ENCODE measurements around the gene EHMT1. TPM values are rescaled to one million over a fixed set of nuclear protein-coding genes. Genes with fewer than 3 reads are reported as not detected.
"Not testable (repeated sequence)": the region's sequence is repeated elsewhere in the genome, so short reads cannot be mapped to it uniquely, and the experiment has no call there.

The EHMT1 gene
- total RNA-seq, 1 donor from 2014 or later, result 95.3 TPM

DNA sequence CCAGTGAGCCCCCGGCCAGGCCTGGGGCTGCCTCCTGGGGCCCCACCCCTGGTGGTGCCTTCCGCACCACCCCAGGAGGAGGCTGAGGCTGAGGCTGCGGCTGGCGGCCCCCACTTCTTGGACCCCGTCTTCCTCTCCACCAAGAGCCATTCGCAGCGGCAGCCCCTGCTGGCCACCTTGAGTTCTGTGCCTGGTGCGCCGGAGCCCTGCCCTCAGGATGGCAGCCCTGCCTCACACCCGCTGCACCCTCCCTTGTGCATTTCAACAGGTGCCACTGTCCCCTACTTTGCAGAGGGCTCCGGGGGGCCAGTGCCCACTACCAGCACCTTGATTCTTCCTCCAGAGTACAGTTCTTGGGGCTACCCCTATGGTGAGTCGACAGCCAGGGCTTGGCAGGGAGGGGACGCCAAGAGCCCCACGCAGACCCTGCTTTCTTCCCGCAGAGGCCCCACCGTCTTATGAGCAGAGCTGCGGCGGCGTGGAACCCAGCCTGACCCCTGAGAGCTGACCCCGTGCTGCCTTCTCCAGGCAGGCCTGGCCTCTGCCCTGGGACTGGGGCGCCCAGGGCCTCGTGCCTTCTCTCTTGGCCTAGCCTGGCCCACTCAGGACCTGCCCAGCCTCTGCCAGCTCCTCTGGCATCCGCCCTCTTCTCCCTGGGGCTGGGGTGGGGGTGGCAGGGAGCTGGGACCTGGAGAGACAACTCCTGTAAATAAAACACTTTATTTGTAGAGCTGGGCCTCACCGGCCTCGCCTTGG, 4.0 kb upstream of the EHMT1 start:
- no peak for DNase-seq (ENCODE audit: low spot score)

DNA sequence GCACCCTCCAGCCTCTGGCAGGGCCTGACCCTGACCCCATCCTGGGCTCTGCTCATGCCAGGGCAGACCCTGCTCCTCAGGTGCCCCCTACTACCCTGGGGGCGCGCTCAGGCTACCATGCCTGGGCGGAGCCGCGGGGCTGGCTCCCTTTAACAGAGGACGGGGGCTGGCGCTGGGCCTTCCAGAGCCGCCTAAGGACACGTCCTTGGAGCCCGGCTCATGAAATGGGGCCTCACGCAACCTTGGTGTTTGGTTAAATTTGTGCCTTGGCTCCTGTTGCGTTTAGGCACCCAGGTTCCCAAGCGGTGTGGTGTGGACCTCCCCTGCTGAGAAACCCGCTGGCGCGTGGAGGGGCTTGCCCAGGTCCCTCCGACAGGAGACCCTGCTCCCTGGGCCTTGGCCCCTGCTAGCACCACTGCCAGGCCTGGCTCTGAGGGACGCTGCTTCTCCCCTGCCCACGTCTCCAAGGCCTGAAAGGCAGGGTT, 3.4 kb upstream of the EHMT1 start:
- no peak for DNase-seq (ENCODE audit: low spot score)

DNA sequence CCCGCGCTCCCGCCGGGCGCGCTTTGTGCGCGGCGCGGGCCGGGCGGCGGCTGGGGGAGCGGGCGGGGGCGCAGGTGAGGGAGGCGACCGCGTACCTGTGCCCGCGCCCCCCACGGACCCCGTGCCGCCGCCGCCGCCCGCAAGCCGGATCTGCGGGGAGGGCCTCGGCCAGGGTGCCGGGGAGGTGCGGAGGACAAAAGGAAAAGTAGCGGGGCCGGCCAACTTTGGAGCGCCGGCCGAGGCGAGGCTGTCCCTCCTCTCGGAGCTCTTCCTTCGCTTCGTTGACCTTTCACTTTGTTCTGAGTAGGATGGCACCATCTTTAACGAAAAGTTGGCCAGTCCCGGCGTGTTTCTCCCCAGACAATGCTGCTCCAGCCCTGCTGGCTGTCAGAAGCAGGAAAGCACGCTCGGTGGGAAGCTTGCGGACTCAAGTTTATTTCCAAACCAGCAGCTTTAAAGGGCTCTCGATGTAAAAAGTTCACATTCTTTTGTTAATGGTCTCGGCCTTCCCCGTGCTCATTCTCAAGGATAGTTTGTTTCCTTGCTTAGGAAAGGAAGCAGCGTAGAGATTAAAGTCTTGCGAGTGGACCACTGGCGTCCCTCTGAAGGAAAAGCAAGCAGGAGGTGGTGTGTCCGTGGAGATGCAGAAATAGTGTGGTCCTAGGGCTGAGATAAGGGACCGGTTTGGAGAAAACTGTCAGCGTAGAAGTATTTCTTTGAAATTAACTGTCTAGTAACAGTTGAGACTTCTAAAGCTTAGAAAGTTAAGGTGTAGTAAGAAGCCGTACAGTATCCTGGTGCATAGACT, 639 bp downstream of the EHMT1 start:
- DNase-seq (ENCODE audit: low spot score), result no peak

DNA sequence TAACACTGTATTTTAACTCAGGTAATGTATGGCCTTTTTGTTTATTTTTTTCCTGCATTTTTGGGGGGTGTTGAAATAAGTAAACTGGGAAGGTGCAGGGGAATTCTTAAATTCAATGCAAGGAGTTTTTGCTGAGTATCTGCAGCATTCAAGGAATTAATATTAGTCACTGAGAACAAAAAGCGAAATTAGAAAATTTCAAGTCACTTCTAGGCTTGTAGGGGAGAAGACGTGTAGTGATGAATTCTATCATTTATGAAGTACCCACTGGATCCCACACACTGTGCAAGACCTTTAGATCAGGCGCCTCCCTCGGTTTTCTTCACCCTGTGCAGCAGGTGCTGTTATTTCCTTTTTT, 1.2 kb downstream of the EHMT1 start:
- DNase-seq (ENCODE audit: low spot score), result no peak

DNA sequence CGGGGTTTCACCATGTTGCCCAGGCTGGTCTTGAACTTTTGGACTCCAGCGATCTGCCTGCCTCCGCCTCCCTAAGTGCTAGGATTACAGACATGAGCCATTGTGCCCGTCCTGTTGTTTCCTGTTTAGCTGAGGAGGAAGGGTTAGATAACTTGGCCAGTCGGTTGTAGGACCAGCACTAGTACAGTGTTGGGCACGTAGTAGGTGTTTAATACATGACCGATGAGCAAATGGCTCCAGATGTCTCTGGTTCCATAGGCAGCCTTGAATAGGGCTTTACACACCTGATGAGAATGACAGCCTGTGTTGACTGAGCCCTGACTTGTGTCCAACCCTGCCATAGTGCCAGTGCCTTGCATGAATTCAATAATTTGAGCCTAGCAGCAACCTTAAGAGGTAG, 1.8 kb downstream of the EHMT1 start:
- no peak for DNase-seq (ENCODE audit: low spot score)

DNA sequence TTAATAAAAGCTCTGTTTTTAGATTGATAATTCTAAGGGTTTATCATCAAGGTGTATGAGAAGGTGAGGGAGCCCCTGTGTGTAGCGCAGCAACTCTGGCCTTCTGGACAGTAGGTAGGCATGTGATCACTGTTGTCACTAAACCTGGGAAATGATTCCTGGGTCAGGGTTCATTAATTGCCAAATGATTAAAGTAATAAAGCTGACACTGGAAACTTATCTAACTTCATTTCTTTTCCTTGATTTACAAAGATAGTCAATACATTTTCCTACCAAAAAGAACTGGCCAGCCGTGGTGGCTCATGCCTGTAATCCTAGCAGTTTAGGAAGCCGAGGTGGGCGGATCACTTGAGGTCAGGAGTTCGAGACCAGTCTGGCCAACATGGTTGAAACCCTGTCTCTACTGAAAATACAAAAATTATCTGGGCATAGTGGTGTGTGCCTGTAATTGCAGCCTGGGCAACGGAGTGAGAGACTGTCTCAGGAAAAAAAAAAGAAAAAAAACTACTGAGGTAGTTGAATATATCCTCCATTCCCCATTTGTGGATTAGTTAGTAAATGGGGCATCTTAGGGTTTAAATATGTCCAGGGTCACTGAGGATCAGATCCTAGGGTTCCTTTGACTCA, 2.4 kb downstream of the EHMT1 start:
- no peak for DNase-seq (ENCODE audit: low spot score)

DNA sequence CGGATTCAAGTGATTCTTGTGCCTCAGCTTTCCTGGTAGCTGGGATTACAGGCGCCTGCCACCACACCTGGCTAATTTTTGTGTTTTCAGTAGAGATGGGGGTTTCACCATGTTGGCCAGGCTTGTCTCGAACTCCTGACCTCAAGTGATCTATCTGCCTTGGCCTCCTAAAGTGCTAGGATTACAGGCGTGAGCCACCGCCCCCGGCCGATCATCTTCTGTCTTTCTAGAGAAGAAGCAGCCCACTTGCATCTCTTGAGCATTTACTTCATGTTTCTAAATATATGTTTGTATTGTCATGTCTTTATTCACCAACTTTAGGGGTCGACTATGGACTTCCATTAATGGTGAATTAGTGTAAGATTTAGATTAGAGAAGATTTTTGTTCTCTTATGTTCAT, 3.4 kb downstream of the EHMT1 start:
- DNase-seq (ENCODE audit: low spot score), result not testable (repeated sequence)

DNA sequence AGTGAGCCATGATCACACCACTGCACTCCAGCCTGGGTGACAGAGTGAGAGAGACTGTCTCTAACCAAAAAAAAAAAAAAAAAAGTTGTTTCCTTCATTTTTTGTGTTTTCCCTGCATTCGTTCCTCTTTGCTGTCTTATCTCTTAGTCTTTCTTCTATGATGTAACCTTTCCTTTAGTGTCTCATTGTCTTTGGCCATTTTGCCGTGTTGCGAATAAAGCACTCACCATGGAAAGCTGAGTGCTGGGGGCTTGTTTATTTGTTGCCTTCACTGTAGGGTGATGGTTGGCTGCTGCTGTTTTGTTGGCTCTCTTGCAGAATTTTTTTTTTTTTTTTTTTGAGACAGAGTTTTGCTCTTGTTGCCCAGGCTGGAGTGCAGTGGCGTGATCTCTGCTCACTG, 7.7 kb downstream of the EHMT1 start:
- no peak for DNase-seq (ENCODE audit: low spot score)

DNA sequence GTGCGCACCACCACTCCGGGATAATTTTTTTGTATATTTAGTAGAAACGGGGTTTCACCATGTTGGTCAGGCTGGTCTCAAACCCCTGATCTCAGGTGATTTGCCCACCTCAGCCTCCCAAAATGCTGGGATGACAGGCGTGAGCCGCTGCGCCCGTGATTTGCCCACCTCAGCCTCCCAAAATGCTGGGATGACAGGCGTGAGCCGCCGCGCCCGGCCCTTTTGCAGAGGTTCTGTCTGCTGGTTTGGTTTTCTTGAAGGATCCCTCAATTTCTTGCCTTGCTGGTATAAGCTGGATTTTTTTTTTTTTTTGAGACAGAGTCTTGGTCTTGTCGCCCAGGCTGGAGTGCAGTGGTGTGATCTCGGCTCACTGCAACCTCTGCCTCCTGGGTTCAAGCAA, 8.6 kb downstream of the EHMT1 start:
- DNase-seq (ENCODE audit: low spot score), result not testable (repeated sequence)

DNA sequence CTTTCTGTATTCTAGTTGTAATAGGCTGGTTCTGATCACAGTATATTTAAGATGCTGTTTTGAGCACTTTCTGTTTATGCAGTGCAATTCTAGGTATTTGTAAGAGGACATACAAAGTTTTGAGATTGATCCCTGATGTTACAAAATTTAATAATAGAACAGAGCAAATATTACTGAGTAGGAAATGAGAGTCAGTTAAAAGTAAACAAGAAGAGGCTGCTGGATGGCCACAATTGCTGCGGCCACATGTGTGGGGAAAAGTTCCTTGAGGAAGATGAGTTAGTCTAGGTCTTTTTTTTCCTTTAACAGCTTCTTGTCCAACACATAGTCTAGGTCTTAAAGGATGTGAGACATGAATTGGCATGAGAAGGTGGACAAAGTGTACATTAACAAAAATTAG, 11.3 kb downstream of the EHMT1 start:
- no peak for DNase-seq (ENCODE audit: low spot score)

DNA sequence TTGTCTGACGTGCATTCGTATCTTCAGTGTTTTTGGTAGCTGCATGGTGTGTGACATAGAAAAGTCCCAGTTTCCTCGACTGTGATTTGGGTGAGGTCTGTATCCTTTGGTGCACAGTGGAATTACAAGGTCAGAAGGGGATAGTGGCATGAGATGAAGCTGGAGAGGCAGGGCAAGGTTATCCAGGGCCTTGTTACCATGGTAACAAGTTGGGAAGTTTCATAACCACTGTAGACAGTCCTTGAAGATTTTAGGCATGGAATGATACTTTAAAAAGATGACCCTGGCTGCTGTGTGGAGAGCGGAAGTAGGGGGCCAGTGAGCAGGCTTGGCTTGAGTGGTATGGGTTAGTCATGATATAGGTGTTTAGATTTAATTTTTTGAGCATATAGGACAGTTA, 11.9 kb downstream of the EHMT1 start:
- no peak for DNase-seq (ENCODE audit: low spot score)

DNA sequence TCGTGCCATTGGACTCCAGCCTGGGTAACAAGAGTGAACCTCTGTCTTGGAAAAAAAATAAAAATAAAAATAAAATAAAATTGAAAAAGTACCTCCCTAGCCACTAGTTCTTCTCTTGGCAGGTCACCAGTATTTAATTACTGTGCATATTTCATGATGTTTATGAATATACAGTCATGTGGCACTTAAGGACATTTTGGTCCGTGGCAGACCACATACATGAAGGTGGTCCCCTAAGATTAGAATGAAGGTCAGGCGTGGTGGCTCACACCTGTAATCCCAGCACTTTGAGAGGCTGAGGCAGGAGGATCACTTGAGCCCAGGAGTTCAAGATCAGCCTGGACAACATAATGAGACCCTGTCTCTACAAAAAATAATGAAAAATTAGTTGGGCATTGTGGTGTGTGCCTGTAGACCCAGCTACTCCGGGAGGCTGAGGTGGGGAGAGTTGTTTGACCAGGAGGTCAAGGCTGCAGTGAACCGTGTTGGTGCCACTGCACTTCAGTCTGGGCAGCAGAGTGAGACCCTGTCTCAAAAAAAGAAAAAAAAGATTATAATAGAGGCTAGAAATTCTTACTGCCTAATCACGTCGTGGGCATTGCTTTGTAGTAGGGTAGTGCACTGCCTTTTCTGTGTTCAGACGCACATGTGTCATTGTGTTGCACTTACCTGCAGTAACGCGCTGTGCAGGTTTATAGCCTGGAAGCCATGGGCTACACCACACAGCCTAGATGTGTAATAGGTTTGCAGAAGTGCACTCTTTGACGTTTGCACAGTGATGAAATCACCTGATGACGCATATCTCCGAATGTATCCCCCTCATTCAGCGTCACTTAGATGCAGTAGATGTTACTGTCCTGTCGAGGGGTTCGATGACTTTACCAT, 12.8 kb downstream of the EHMT1 start:
- DNase-seq (ENCODE audit: low spot score), result no peak

DNA sequence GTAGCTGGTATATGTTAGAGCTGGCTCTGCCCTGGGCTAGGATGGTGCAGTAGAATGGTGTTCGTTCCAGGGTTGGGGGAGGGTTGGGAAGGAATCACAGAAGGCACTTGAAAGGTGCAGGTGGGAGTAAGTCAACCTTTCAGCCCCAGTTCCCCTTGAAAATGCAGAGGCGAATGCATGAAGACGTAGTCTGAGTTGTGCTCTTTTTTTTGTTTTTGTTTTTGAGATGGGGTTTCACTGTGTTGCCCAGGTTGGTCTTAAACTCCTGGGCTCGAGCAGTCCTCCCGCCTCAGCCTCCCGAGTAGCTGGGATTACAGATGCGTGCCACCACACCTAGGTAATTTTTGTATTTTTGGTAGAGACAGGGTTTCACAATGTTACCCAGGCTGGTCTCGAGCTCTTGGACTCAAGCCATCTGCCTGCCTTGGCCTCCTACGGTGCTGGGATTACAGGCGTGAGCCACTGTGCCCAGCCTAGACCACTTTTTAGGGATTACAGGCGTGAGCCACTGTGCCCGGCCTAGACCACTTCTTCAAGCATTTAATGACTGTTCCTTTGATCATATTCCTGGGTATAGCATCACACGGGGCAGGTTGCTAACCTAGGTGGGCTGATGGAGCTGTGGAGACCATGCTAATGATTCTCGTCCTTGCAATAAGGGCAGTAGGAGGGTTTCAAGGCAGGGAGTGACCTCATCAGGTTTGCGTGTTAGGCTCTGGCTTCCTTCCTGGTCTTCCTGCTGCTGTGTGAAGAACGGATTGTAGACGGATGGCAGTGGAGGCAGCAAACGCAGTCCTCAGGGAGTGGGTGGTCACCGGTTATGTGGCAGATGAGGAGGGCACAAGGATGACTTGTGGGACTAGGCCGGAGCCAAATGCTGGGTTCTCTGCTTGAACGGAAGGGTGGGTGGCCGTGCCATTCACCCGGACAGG, 13.7 kb downstream of the EHMT1 start:
- DNase-seq (ENCODE audit: low spot score), result no peak

DNA sequence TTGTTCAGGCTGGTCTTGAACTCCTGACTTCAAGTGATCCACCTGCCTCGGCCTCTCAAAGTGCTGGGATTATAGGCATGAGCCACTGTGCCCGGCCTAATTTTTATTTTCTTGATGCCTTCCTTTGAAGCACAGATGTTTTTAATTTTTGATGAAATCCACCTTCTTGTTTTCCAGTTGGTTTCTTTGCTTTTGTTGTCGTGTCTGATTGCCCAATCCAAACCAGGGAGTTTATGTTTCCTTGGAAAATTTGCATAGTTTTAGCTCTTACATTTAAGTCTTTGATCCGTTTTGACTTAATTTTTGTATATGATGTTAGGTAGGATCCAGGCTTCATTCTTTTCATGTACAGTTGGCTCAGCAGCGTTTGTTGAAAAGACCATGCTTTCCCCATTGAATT, 15.2 kb downstream of the EHMT1 start:
- DNase-seq (ENCODE audit: low spot score), result no peak

DNA sequence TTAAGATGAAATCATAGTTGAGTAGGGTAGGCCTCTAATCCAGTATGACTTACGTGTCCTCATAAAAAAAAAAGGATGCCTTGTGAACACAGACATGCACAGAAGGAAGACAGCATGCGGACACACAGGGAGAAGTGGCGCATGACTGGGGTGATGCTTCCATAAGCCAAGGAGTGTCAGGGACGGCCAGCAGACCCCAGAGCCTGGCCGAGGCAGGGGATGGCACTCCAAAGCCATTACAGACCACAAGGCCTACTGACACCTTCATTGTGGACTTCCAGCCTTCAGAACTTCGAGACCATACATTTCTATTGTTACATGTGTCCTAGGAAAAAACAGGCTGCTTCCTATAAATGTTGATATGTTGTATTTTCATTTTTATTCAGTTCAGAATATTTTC, 19.9 kb downstream of the EHMT1 start:
- DNase-seq (ENCODE audit: low spot score), result no peak

DNA sequence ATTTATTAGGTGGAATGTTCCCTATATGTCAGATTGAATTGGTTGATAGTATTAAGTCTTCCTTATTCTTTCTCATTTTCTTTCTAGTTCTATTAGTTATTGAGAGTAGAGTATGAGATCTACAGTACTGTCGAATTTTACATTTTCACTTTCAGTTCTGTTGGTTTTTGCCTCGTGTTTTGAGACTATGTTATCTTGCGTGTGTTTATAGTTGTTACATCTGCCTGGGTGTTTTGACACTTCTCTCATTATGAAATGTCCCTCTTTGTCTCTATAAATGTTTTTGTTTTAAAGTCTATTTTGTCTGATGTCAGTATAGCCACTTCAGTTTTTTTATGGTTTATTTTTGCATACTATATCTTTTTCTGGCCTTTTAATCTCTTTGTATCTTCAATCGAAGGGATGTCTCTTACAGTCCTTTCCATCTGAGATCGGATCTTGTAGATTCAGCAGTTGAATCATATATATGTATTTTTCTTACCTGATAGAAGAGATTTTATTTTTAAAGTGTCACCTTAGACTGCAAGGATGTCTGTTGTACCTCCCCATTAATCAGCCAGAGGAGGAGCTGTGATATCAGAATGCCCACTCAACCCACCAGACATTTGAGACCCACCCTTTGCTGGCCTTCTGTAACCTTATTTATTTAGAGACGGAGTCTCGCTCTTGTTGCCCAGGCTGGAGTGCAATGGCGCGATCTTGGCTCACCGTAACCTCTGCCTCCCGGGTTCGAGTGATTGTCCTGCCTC, 20.7 kb downstream of the EHMT1 start:
- DNase-seq (ENCODE audit: low spot score), result no peak

DNA sequence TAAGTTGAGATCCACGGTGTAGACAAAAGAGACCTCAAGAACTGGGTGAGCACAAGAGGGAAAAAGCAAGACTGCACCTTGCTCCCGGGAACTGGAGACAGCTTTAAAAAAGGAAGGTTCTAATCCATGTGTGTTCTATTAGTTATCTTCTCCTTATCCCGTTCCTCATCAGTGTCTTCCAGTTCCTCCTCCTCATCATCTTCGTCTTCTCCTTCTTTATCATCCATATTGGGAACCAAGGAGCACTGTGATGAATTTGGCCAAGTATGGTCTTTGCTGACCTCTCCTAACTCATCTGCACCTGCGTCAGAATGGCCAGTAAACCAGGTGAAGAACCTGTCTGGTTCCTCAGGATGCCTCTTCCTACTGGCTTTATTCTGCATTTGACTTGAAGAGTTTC, 22.1 kb downstream of the EHMT1 start:
- DNase-seq (ENCODE audit: low spot score), result no peak

DNA sequence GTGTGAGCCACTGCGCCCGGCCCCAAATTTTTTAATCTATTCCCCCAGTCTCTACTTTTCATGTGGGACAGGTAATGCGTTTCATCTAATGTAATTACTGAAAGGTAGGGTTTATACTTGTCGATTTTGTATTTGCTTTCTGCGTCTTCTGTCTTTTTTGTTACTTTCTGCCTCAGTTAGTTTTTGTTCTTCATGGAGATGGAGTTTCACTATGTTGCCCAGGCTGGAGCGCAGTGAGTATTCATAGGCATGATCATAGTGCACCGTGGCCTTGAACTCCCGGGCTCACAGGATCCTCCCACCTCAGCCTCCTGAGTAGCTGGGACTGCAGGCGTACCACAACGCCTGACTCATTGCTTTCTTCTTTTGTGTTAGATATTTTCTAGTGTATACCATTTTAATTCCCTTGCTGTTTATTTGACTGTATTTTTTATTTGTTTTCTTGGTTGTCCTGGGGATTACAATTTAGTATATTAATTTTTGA, 23.4 kb downstream of the EHMT1 start:
- DNase-seq (ENCODE audit: low spot score), result no peak

DNA sequence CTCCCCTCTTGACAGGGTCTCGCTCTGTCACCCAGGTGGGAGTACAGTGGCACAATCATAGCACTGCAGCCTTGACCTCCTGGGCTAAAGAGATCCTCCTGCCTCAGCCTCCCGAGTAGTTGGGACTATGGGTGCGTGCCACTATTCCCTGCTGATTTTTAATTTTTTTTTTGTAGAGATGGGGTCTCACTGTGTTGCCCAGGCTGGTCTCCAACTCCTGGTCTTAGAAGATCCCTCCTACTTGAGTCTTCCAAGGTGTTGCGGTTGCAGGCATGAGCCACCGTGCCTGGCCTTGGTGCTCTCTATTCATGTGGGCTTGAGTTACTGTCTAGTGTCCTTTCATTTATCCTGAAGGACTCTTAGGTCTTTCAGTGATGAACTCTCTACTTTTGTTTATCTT, 24.1 kb downstream of the EHMT1 start:
- DNase-seq (ENCODE audit: low spot score), result no peak

Measured in mesenteric fat pad (tissue), 1 donor.